Heart left ventricle (tissue), 16 donors: ENCODE measurements around the gene RAB27B. TPM values are rescaled to one million over a fixed set of nuclear protein-coding genes. Genes with fewer than 3 reads are reported as not detected.
"Not testable (repeated sequence)": the region's sequence is repeated elsewhere in the genome, so short reads cannot be mapped to it uniquely, and the experiment has no call there.

Experiments used
- ATAC-seq, 4 donors: fragments of 200-7000 bp; cut with Tn5 transposase; one replicate each; pipeline ENCODE4 v1.9.1; 2020 to 2022; ENCODE audit warnings: moderate library complexity in 4 of 4, mild to moderate bottlenecking in 3 of 4, moderate number of reproducible peaks in 1 of 4
- DNase-seq, 5 donors: peaks; one replicate each; pipeline ENCODE4 v3.0.0-alpha.2; 2020
- H3K27ac ChIP-seq, 12 donors: fragments of 200-600 bp; sonication (generic) in 4 of 12; one replicate each; pipeline versions ENCODE4 v1.5.0 to v1.8.0; 2016 to 2022; ENCODE audit warnings: mild to moderate bottlenecking in 2 of 12
- H3K27me3 ChIP-seq, 9 donors: fragments of 200-600 bp; sonication (generic) in 2 of 9; one replicate each; pipeline versions ENCODE4 v1.5.1 to v1.8.0; 2016 to 2022; ENCODE audit warnings: mild to moderate bottlenecking in 3 of 9
- H3K36me3 ChIP-seq, 9 donors: fragments of 200-600 bp; sonication (generic) in 2 of 9; one replicate each; pipeline versions ENCODE4 v1.5.0 to v1.8.0; 2018 to 2022; ENCODE audit warnings: mild to moderate bottlenecking in 2 of 9
- H3K4me1 ChIP-seq, 12 donors: fragments of 200-600 bp; sonication (generic) in 4 of 12; one replicate each; pipeline versions ENCODE4 v1.5.0 to v1.8.0; 2016 to 2022; ENCODE audit warnings: mild to moderate bottlenecking in 3 of 12
- H3K4me3 ChIP-seq, 12 donors: fragments of 200-600 bp; sonication (generic) in 4 of 12; one replicate each; pipeline versions ENCODE4 v1.5.0 to v1.8.0; 2017 to 2022; ENCODE audit warnings: mild to moderate bottlenecking in 9 of 12, moderate library complexity in 4 of 12
- H3K9me3 ChIP-seq, 12 donors: fragments of 200-600 bp; sonication (generic) in 4 of 12; one replicate each; pipeline versions ENCODE4 v1.5.0 to v1.8.0; 2016 to 2022; ENCODE audit warnings: mild to moderate bottlenecking in 1 of 12
- CTCF ChIP-seq, 12 donors: fragments of 200-600 bp; sonication (generic) in 4 of 12; IDR thresholded peaks; one replicate each; pipeline versions ENCODE4 v1.5.0 to v1.8.0; 2018 to 2022; ENCODE audit warnings: antibody characterized with exemption in 12 of 12, mild to moderate bottlenecking in 5 of 12
- POLR2A ChIP-seq, 2 donors: fragments of 450-650 bp; IDR thresholded peaks; one replicate each; pipeline ENCODE4 v1.6.1; 2017; ENCODE audit warnings: antibody characterized with exemption in 2 of 2, mild to moderate bottlenecking in 2 of 2, moderate library complexity in 2 of 2
- WGBS, 4 donors: extraction: QIAGEN DNeasy Blood & Tissue Kit in 2 of 4; methylation state at CpG; one replicate each; pipeline versions ENCODE4 v1.1.5 to v1.1.7; 2013 to 2018; 5-methylcytosine and 5-hydroxymethylcytosine counted together
- intact Hi-C, 10 donors: fragments of 100-400 bp; cut with DNase I; formaldehyde crosslinking; loops; one replicate each; pipeline versions ENCODE4 v1.11.1 to v1.14.2; 2022
- polyA plus RNA-seq, 2 donors: library from polyadenylated mRNA; stranded (reverse); fragments of 200-250 nt; gene quantifications; one replicate each; pipeline ENCODE4 v1.2.3, GENCODE V29; 2013
- total RNA-seq, 9 donors: library from RNA; depleted of rRNA in 2 of 9; stranded (reverse); fragments of >200 nt in 2 of 9; fragmentation: NEBNext Ultra II Directional in 3 of 9; extraction: Animal tissue kit (Norgen Biotek cat#: 25700) in 3 of 9; gene quantifications; one replicate each; pipeline versions ENCODE4 v1.1.0 to v1.2.4, GENCODE V29; 2016 to 2023
- donor health status: ischemic (EF 13 %, LVEDD 7.1; RV severe dilation, severe dysfunction).
- donor health status: healthy with polysubstance abuse.
- donor health status: DM: no; HTN: yes; CAD: no.
- donor health status: DM: no; HTN: no; CAD: no.
- donor health status: ischemic (EF 25% LVEDD 6.9; RV normal size, moderate dysfunction).
- donor health status: ischemic (EF 25% LVEDD 5.7; RV mildly dilated, moderate dysfunction).
- donor health status: healthy.
- donor health status: DM: yes; HTN: yes; CAD: no.
- donor health status: ischemic (EF 35%, LVEDD 5.7; RV mildly dilated, moderate dysfunction).
- donor health status: nonischemic (EF 11% LVEDD 7.7; RV severe dilation, severe dysfunction).
- donor health status: DM: yes; HTN: yes; CAD: no.
- donor health status: PGD.
- donor health status: ischemic (EF 29% LVEDD 5.4; RV normal size, mild dysfunction).
- donor health status: nonischemic (EF 23%, LVEDD 6.1; RV moderate dilation, normal function).

RAB27B gene
- total and polyA plus RNA-seq, 11 donors, result 0.03 to 1.5 (median 0.13) TPM; not detected in 2

DNA sequence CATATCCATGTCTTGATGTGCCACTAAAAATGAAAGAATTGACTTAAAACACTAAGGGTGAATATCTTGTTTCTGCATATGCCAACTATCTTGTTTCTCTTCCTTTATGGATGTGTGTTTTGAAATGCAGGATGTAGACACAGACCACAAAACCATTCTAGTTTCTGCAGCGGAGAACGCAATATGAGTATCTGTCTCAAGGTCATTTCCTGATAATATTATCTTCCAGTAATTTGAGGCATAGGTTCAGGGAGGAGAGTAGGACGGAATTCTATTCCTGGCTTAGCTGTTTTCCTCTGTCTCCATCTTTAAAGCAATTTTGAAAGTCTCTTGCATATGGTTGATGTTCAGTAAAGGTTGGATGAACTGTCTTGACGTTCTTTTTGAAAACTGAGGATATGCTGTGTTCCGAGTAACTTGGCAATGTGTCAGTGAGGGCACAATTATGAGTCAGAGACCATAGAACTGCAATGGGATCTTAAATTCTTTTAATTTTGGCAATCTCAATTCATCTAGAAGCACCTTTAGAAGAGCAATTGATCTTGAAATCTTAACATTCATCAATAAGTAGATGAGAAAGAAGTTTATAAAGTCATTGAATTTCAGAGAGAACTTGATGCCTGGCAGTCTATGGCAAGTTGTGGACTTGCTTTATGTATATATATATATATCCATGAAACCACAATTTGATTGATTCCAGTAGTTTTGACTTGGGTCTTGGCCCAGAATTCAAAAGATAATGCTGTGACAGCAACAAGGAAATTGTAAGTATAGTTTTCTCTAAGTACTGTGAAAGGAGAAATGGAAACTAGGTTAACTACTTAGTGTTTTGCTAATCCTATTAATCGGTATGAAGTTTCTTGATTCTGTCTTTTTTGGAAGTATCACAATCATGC, 24.8 kb downstream of the RAB27B start:
- DNase-seq (no peak), ATAC-seq (no peak)
- TF ChIP-seq POLR2A (IDR thresholded peaks at IDR 0.05) (no peak), CTCF (IDR thresholded peaks at IDR 0.05) (no peak)
- H3K4me1 ChIP-seq, result peaks cover 0 to 16% (median 0%) of the 10 kb centered on the region in 12 donors
- intact Hi-C loops, result no loop called here
- H3K36me3 ChIP-seq, result no peaks in the 10 kb centered on the region
- no peak overlapping the region for H3K4me3 ChIP-seq
- H3K9me3 ChIP-seq, result no peaks in the 10 kb centered on the region
- WGBS, 4 donors, result 60 to 65% (median 63%) methylated on average over 6 of the region's 6 CpGs
- H3K27me3 ChIP-seq, result no peaks in the 10 kb centered on the region
- no peak overlapping the region for H3K27ac ChIP-seq

DNA sequence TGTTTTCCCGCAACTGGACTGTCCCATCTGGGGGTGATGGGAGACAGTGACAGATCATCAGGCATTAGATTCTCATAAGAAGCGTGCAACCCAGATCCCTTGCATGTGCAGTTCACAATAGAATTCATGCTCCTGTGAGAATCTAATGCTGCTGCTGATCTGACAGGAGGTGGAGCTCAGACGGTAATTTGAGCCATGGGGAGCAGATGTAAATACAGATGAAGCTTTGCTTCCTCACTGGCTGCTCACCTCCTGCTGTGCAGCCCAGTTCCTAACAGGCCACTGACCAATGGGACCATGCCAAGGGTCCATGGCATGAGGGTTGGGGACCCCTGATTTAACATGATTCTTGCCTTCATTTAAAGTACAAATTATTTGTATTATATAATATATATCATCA, 26.8 kb downstream of the RAB27B start:
- H3K4me3 ChIP-seq, H3K27me3 ChIP-seq, H3K36me3 ChIP-seq, H3K9me3 ChIP-seq, intact Hi-C loops, H3K27ac ChIP-seq, ATAC-seq, DNase-seq: not testable (repeated sequence)
- peaks cover 0 to 16% (median 0%) of the 10 kb centered on the region in 12 donors for H3K4me1 ChIP-seq
- WGBS, 4 donors, result 89 to 96% (median 93%) methylated on average over 3 of the region's 3 CpGs

- Histone ChIP-seq H3K27me3 (no peaks in the 10 kb centered on the region), H3K9me3 (no peaks in the 10 kb centered on the region), H3K4me1 (peaks cover 0 to 16% (median 0%) of the 10 kb centered on the region in 12 donors), H3K27ac (no peak overlapping the region), H3K4me3 (no peak overlapping the region), H3K36me3 (no peaks in the 10 kb centered on the region)
- ATAC-seq (no peak), DNase-seq (no peak)
- intact Hi-C loops, result no loop called here
- WGBS, 4 donors, result 57 to 90% (median 77%) methylated on average over 2 of the region's 2 CpGs
- TF ChIP-seq POLR2A (IDR thresholded peaks at IDR 0.05), result no peak
- TF ChIP-seq CTCF (IDR thresholded peaks at IDR 0.05), result no peak
Measured at GRCh38 chr18:54856105-54856646, 27.9 kb downstream of the RAB27B start.

DNA sequence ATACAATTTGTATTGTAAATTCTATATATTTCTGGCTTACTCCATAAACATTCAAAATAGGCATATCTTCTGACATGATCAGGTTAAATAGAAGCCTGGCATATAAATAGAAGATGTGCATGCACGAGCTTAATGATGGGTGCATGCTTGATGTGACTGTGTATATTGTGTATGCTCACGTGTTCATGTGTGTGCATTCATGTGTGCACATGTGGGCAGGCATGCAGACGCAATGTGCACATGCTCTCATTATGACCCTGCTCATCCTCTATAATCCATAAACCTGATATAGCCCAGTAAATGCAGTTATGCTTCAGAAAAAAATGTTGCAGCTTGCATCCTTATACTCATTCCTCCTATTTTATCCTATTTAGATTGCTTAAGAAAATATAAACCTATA, 29.2 kb downstream of the RAB27B start:
- H3K27ac ChIP-seq, result no peak overlapping the region
- H3K4me1 ChIP-seq, result peaks cover 0 to 10% (median 0%) of the 10 kb centered on the region in 12 donors
- WGBS, 4 donors, result 83 to 88% (median 85%) methylated on average over 3 of the region's 3 CpGs
- no peaks in the 10 kb centered on the region for H3K9me3 ChIP-seq
- no peaks in the 10 kb centered on the region for H3K36me3 ChIP-seq
- H3K27me3 ChIP-seq, result no peaks in the 10 kb centered on the region
- DNase-seq (no peak), ATAC-seq (no peak)
- intact Hi-C loops, result no loop called here
- no peak overlapping the region for H3K4me3 ChIP-seq
- no peak for TF ChIP-seq POLR2A (IDR thresholded peaks at IDR 0.05)
- no peak for TF ChIP-seq CTCF (IDR thresholded peaks at IDR 0.05)
